ENCODE measurements around the gene FOXD1. TPM values are rescaled to one million over a fixed set of nuclear protein-coding genes. Genes with fewer than 3 reads are reported as not detected.

The FOXD1 gene
- total RNA-seq, 1 experiment from 2014 or later, result 4.4 TPM

DNA sequence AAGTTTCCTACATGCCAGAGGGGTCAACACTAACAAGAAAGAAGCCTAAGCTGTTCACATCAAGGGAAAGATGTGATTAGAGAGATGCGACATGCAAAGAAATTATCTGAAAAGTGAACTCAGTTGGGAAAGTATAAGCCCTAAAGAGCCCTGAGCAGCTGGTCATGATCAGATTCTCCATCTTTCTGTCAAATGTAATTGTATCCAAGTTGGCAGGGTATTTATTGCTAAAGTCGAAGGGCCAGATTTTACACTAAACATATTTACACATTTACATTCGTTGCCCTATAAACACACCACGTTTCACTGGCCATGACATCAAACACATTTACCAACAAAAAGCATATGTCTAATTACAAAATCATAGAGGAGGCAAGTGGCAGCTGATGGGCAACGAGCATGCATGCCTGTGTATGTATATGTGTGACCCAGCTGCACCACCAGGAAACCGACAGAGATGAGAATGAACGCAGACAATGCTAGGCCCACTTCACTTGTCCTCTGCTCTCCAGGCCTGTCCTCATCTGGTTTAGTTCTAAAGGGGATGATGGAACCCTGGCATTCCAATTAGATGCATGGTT lies 6.3 kb downstream of the FOXD1 start:
- H3K4me3 ChIP-seq (ENCODE audit: low read depth, low read length, poor library complexity, severe bottlenecking), result no peak overlapping the region
- peaks cover 13% of the 10 kb centered on the region for H3K4me1 ChIP-seq (ENCODE audit: insufficient read depth, low read length, poor library complexity, severe bottlenecking)
- intact Hi-C loops (cut with micrococcal nuclease; ENCODE audit: unreplicated experiment), result no loop called here
- no peak for TF ChIP-seq EZH2 (IDR thresholded peaks at IDR 0.05; ENCODE audit: borderline replicate concordance, low read depth, low read length, poor library complexity, severe bottlenecking)
- TF ChIP-seq, protein P1, sequence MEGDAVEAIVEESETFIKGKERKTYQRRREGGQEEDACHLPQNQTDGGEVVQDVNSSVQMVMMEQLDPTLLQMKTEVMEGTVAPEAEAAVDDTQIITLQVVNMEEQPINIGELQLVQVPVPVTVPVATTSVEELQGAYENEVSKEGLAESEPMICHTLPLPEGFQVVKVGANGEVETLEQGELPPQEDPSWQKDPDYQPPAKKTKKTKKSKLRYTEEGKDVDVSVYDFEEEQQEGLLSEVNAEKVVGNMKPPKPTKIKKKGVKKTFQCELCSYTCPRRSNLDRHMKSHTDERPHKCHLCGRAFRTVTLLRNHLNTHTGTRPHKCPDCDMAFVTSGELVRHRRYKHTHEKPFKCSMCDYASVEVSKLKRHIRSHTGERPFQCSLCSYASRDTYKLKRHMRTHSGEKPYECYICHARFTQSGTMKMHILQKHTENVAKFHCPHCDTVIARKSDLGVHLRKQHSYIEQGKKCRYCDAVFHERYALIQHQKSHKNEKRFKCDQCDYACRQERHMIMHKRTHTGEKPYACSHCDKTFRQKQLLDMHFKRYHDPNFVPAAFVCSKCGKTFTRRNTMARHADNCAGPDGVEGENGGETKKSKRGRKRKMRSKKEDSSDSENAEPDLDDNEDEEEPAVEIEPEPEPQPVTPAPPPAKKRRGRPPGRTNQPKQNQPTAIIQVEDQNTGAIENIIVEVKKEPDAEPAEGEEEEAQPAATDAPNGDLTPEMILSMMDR (conservative IDR thresholded peaks at IDR 0.05; ENCODE audit: low read depth, low read length), result no peak
- no TSS peak for BruUV-seq (replicated peaks)
- POLR2A ChIA-PET (ENCODE audit: low non-redundant PET), result no interaction called here
- no peak overlapping the region for H3K27ac ChIP-seq (ENCODE audit: low read depth, low read length, poor library complexity, severe bottlenecking)
- DNase-seq (ENCODE audit: low spot score), result no peak
- no peaks in the 10 kb centered on the region for H3K36me3 ChIP-seq (ENCODE audit: insufficient read depth, low read length, poor library complexity, severe bottlenecking)
- no peaks in the 10 kb centered on the region for H3K9me3 ChIP-seq (ENCODE audit: low read depth, low read length, poor library complexity, severe bottlenecking)
- H3K27me3 ChIP-seq (replicated peaks; ENCODE audit: insufficient read depth, low read depth, low read length, poor library complexity), result peaks cover 38% of the 10 kb centered on the region
- CTCF ChIA-PET, result no interaction called here

DNA sequence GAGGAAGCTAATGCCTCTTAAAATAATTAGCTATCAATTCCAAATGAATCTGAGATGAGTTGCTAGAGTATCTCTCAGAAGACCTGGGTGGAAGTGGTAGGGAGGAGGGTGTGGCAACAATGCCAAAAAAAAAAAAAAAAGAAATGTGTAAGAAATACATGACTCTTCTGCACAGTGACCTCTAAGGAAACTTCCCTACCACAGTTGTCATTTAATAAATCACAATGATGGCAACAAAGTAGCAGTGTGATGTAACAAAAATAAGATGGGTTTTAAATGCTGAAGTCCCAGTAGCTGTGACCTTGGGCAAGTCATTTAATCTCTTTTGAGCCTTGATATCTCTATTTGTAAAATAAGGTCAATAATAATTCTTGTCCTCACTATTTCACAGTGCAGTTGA lies 7.2 kb downstream of the FOXD1 start:
- Histone ChIP-seq H3K4me1 (ENCODE audit: insufficient read depth, low read length, poor library complexity, severe bottlenecking) (peaks cover 9% of the 10 kb centered on the region), H3K36me3 (ENCODE audit: insufficient read depth, low read length, poor library complexity, severe bottlenecking) (no peaks in the 10 kb centered on the region), H3K27ac (ENCODE audit: low read depth, low read length, poor library complexity, severe bottlenecking) (no peak overlapping the region), H3K27me3 (replicated peaks; ENCODE audit: insufficient read depth, low read depth, low read length, poor library complexity) (peaks cover 33% of the 10 kb centered on the region), H3K4me3 (ENCODE audit: low read depth, low read length, poor library complexity, severe bottlenecking) (no peak overlapping the region), H3K9me3 (ENCODE audit: low read depth, low read length, poor library complexity, severe bottlenecking) (no peaks in the 10 kb centered on the region)
- intact Hi-C loops (cut with micrococcal nuclease; ENCODE audit: unreplicated experiment), result no loop called here
- POLR2A ChIA-PET (ENCODE audit: low non-redundant PET), result no interaction called here
- no TSS peak for BruUV-seq (replicated peaks)
- no peak for TF ChIP-seq EZH2 (IDR thresholded peaks at IDR 0.05; ENCODE audit: borderline replicate concordance, low read depth, low read length, poor library complexity, severe bottlenecking)
- TF ChIP-seq, protein P1 (conservative IDR thresholded peaks at IDR 0.05; ENCODE audit: low read depth, low read length), result no peak
- no peak for DNase-seq (ENCODE audit: low spot score)
- CTCF ChIA-PET, result no interaction called here

DNA sequence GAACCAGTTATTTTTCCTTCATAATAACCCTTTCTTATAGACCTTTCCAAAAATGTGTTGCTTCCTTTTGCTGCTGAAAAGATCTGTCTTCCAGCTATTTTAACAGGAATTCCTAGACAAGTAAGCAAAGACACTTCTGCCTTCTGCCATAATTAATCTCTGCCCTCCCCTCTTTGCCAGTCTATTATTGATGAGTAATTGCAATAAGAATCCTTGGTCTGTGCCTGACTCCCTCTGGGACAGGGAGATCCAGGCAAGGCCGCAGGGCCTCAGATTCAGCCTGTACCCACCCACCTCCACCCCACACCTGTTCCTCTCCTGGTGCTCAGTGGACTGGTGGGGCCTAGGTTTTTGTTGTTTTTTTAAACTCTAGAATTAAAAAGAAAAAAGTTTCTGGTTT lies 8.3 kb downstream of the FOXD1 start:
- POLR2A ChIA-PET (ENCODE audit: low non-redundant PET), result no interaction called here
- Histone ChIP-seq H3K27ac (ENCODE audit: low read depth, low read length, poor library complexity, severe bottlenecking) (no peak overlapping the region), H3K36me3 (ENCODE audit: insufficient read depth, low read length, poor library complexity, severe bottlenecking) (no peaks in the 10 kb centered on the region), H3K27me3 (replicated peaks; ENCODE audit: insufficient read depth, low read depth, low read length, poor library complexity) (peaks cover 22% of the 10 kb centered on the region), H3K9me3 (ENCODE audit: low read depth, low read length, poor library complexity, severe bottlenecking) (no peaks in the 10 kb centered on the region), H3K4me1 (ENCODE audit: insufficient read depth, low read length, poor library complexity, severe bottlenecking) (peaks cover 9% of the 10 kb centered on the region), H3K4me3 (ENCODE audit: low read depth, low read length, poor library complexity, severe bottlenecking) (no peak overlapping the region)
- no peak for TF ChIP-seq EZH2 (IDR thresholded peaks at IDR 0.05; ENCODE audit: borderline replicate concordance, low read depth, low read length, poor library complexity, severe bottlenecking)
- CTCF ChIA-PET, result no interaction called here
- DNase-seq (ENCODE audit: low spot score), result no peak
- no TSS peak for BruUV-seq (replicated peaks)
- intact Hi-C loops (cut with micrococcal nuclease; ENCODE audit: unreplicated experiment), result no loop called here

All from A673 (cell line).